ENCODE measurements around the gene LGI4. TPM values are rescaled to one million over a fixed set of nuclear protein-coding genes. Genes with fewer than 3 reads are reported as not detected.

Gene LGI4
- total RNA-seq, 1 experiment from 2014 or later = 3.2 TPM

- peak overlapping the region in 2 of 3 experiments; percentile 24 to 73; a peak in 3 of 7 replicates for H3K27ac Mint-ChIP-seq
Observed at GRCh38 chr19:35141837-35142605, 7.2 kb upstream of the LGI4 start.

More at GRCh38 chr19:35141837-35142605, 7.2 kb upstream of the LGI4 start:
- no CpG with 5 or more reads among the region's 21 CpGs for WGBS (ENCODE audit: extremely low coverage, insufficient read length, low lambda C conversion rate)
- Histone ChIP-seq H2BK12ac (ENCODE audit: insufficient read length, low read depth, low read length) (no peak overlapping the region), H2BK5ac (ENCODE audit: insufficient read length, low read length) (no peak overlapping the region), H2BK120ac (ENCODE audit: low read depth, low read length, poor library complexity, severe bottlenecking) (no peak overlapping the region), H3K9me3 (ENCODE audit: control insufficient read depth, low read depth, low read length) (no peaks in the 10 kb centered on the region), H3K79me2 (ENCODE audit: insufficient read depth, low read length) (no peaks in the 10 kb centered on the region), H3K23me2 (ENCODE audit: insufficient read length, low read depth, low read length, poor library complexity, severe bottlenecking) (peaks cover 24% of the 10 kb centered on the region), H4K91ac (ENCODE audit: insufficient read length, low read depth, low read length) (no peak overlapping the region), H2BK15ac (ENCODE audit: low read depth, low read length) (no peak overlapping the region), H3K4me2 (ENCODE audit: insufficient read depth, insufficient read length, low read length) (peak overlapping the region; percentile 82), H3K23ac (ENCODE audit: insufficient read length, low read depth, low read length) (no peak overlapping the region), H3K4me1 (ENCODE audit: insufficient read depth, low read length) (peaks cover 2% of the 10 kb centered on the region; the same call in 1 of the 2 replicates), H3K56ac (ENCODE audit: insufficient read length, low read depth, low read length) (no peak overlapping the region), H4K5ac (ENCODE audit: insufficient read length, low read depth, low read length) (no peak overlapping the region), H3K27ac (ENCODE audit: insufficient read length, low read depth, low read length) (no peak overlapping the region), H2AK5ac (ENCODE audit: insufficient read length, low read length) (no peak overlapping the region), H3K27me3 (ENCODE audit: insufficient read depth, low read length) (no peaks in the 10 kb centered on the region; the same call in 1 of the 2 replicates), H2BK20ac (ENCODE audit: low read depth, low read length, poor library complexity, severe bottlenecking) (no peak overlapping the region), H3K4ac (ENCODE audit: low read depth, low read length) (no peak overlapping the region), H3K79me1 (ENCODE audit: insufficient read depth, low read depth, low read length, poor library complexity, severe bottlenecking) (no peaks in the 10 kb centered on the region), H3K14ac (ENCODE audit: insufficient read depth, low read length) (0 out of 2 replicates have a peak overlapping the region, but pooled peaks have one; percentile 1), H2AFZ (ENCODE audit: low read length) (no peak overlapping the region), H3K18ac (ENCODE audit: insufficient read length, low read depth, low read length) (no peak overlapping the region), H4K8ac (replicated peaks; ENCODE audit: insufficient read length, low read depth, low read length) (no peak overlapping the region), H3T11ph (ENCODE audit: low read length) (no peak overlapping the region), H4K20me1 (ENCODE audit: control insufficient read depth, insufficient read depth, insufficient read length) (no peaks in the 10 kb centered on the region), H3K9ac (ENCODE audit: extremely low read depth, insufficient read length, low read length) (no peak overlapping the region)
- no peaks in the 10 kb centered on the region for H3K9me3 Mint-ChIP-seq
- peaks cover 3 to 6% (median 6%) of the 10 kb centered on the region in 3 experiments; a peak in 3 of 7 replicates for H3K36me3 Mint-ChIP-seq (ENCODE audit: insufficient read depth in 1 of 3, low read depth in 3 of 3)
- peak overlapping the region; percentile 66 to 87 for H3K4me3 Mint-ChIP-seq
- DNase-seq = no peak
- H3K4me1 Mint-ChIP-seq = peaks cover 39 to 56% of the 10 kb centered on the region in 2 experiments
- peaks cover 52% of the 10 kb centered on the region for H3K27me3 Mint-ChIP-seq (ENCODE audit: low read depth)
- TF ChIP-seq, protein P1, sequence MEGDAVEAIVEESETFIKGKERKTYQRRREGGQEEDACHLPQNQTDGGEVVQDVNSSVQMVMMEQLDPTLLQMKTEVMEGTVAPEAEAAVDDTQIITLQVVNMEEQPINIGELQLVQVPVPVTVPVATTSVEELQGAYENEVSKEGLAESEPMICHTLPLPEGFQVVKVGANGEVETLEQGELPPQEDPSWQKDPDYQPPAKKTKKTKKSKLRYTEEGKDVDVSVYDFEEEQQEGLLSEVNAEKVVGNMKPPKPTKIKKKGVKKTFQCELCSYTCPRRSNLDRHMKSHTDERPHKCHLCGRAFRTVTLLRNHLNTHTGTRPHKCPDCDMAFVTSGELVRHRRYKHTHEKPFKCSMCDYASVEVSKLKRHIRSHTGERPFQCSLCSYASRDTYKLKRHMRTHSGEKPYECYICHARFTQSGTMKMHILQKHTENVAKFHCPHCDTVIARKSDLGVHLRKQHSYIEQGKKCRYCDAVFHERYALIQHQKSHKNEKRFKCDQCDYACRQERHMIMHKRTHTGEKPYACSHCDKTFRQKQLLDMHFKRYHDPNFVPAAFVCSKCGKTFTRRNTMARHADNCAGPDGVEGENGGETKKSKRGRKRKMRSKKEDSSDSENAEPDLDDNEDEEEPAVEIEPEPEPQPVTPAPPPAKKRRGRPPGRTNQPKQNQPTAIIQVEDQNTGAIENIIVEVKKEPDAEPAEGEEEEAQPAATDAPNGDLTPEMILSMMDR (conservative IDR thresholded peaks at IDR 0.05) = no peak
